CD8-positive, alpha-beta memory T cell (primary cell): Measurements from ENCODE around the gene PHF21B. TPM values are rescaled to one million over a fixed set of nuclear protein-coding genes. Genes with fewer than 3 reads are reported as not detected.
"Not testable (repeated sequence)": the region's sequence is repeated elsewhere in the genome, so short reads cannot be mapped to it uniquely, and the experiment has no call there.

Experiments
- CTCF ChIA-PET: fragments of 350-600 bp; sonication (Branson Sonifier 250); formaldehyde crosslinking; loops from one replicate; lab custom pipeline; 2021; ENCODE audit warnings: antibody characterized with exemption; lab: Charles Lee
- POLR2A ChIA-PET: fragments of 350-600 bp; sonication (Branson Sonifier 250); formaldehyde crosslinking; loops from one replicate; lab custom pipeline; 2021; ENCODE audit warnings: antibody characterized with exemption; lab: Charles Lee
- DNase-seq, 5 donors: peaks; one replicate each; pipeline versions ENCODE4 v3.0.0 to v3.0.0-alpha.2; 2020 to 2022; ENCODE audit warnings: mixed read lengths in 1 of 5
- H3K27ac ChIP-seq: one replicate; pipeline ENCODE4 v1.7.0; 2013; ENCODE audit warnings: low read depth, mild to moderate bottlenecking, low read length, moderate library complexity
- H3K27me3 ChIP-seq: 2 replicates; pipeline ENCODE4 v1.7.0; 2013; ENCODE audit warnings: low read length, mild to moderate bottlenecking; ENCODE audit not compliant: insufficient read depth, poor library complexity, severe bottlenecking
- H3K36me3 ChIP-seq: 2 replicates; pipeline ENCODE4 v1.7.0; 2013; ENCODE audit warnings: mild to moderate bottlenecking, low read length, moderate library complexity; ENCODE audit not compliant: insufficient read depth
- H3K4me1 ChIP-seq: 2 replicates; pipeline ENCODE4 v1.7.0; 2013; ENCODE audit warnings: mild to moderate bottlenecking, low read length, moderate library complexity; ENCODE audit not compliant: insufficient read depth
- H3K4me3 ChIP-seq: 2 replicates; pipeline ENCODE4 v1.7.0; 2013; ENCODE audit warnings: mild to moderate bottlenecking, low read length
- H3K9me3 ChIP-seq: 2 replicates; pipeline ENCODE4 v1.7.0; 2013; ENCODE audit warnings: mild to moderate bottlenecking, low read length
- H3K27ac Mint-ChIP-seq, 8 donors: one replicate each; pipeline ENCODE4 v1.8.0; 2020 to 2021; ENCODE audit warnings: mixed read lengths in 8 of 8, mild to moderate bottlenecking in 6 of 8, inconsistent platforms in 3 of 8, moderate library complexity in 3 of 8
- H3K27me3 Mint-ChIP-seq, 2 donors: one replicate each; pipeline ENCODE4 v1.8.0; 2020 to 2021; ENCODE audit warnings: mixed read lengths in 2 of 2, mild to moderate bottlenecking in 1 of 2, moderate library complexity in 1 of 2
- H3K36me3 Mint-ChIP-seq, 3 donors: one replicate each; pipeline ENCODE4 v1.8.0; 2020 to 2021; ENCODE audit warnings: mixed read lengths in 3 of 3, inconsistent platforms in 1 of 3, mild to moderate bottlenecking in 1 of 3
- H3K4me1 Mint-ChIP-seq, 3 donors: one replicate each; pipeline ENCODE4 v1.8.0; 2020 to 2021; ENCODE audit warnings: mixed read lengths in 3 of 3, inconsistent platforms in 1 of 3, mild to moderate bottlenecking in 1 of 3
- H3K4me3 Mint-ChIP-seq, 7 donors: one replicate each; pipeline ENCODE4 v1.8.0; 2020 to 2021; ENCODE audit warnings: mixed read lengths in 7 of 7, mild to moderate bottlenecking in 6 of 7, moderate library complexity in 4 of 7, inconsistent platforms in 2 of 7
- H3K9me3 Mint-ChIP-seq, 5 donors: one replicate each; pipeline ENCODE4 v1.8.0; 2020 to 2022; ENCODE audit warnings: mixed read lengths in 5 of 5, mild to moderate bottlenecking in 3 of 5, moderate library complexity in 2 of 5, inconsistent platforms in 1 of 5
- polyA plus RNA-seq: library from polyadenylated mRNA; unstranded; fragments of 300-500 nt; fragmentation: Illumina TruSeq; gene quantifications from one replicate; pipeline ENCODE4 v1.2.3, GENCODE V29; 2021
- total RNA-seq, 2 experiments: library from RNA; stranded (reverse); gene quantifications; one replicate each; pipeline ENCODE4 v1.2.3, GENCODE V29; 2021

PHF21B gene
- total and polyA plus RNA-seq, 3 experiments from 2014 or later = not detected

DNA sequence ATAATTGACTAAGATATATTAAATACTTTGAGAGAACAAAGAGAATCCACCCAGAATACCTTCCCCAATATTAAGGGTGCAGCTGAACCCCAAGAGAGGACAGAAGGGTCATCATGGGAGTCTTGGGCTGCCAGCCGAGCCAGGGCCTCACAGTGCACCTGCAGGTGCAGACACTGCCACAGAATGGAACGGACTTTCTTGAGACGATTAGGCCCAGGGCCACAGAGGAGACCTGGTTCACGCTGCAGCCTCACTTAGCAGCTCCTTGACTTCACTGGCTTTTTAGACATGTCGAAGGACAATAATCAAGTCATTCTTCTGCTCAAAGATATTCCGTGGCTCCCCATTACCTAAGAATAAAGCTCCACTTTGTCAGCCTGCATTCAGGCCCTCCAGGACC is 100.6 kb downstream of the PHF21B start:
- Mint-ChIP-seq H3K36me3 (peaks cover 0 to 7% (median 0%) of the 10 kb centered on the region in 3 donors), H3K9me3 (peaks cover 5 to 16% (median 11%) of the 10 kb centered on the region in 5 donors), H3K27me3 (peaks cover 22 to 52% of the 10 kb centered on the region in 2 donors), H3K4me1 (no peaks in the 10 kb centered on the region), H3K27ac (no peak overlapping the region), H3K4me3 (no peak overlapping the region)
- Histone ChIP-seq H3K4me3 (no peak overlapping the region), H3K4me1 (no peaks in the 10 kb centered on the region), H3K27me3 (no peaks in the 10 kb centered on the region), H3K27ac (no peak overlapping the region), H3K36me3 (no peaks in the 10 kb centered on the region), H3K9me3 (no peaks in the 10 kb centered on the region)
- CTCF ChIA-PET = no interaction called here
- POLR2A ChIA-PET = no interaction called here
- DNase-seq = no peak

DNA sequence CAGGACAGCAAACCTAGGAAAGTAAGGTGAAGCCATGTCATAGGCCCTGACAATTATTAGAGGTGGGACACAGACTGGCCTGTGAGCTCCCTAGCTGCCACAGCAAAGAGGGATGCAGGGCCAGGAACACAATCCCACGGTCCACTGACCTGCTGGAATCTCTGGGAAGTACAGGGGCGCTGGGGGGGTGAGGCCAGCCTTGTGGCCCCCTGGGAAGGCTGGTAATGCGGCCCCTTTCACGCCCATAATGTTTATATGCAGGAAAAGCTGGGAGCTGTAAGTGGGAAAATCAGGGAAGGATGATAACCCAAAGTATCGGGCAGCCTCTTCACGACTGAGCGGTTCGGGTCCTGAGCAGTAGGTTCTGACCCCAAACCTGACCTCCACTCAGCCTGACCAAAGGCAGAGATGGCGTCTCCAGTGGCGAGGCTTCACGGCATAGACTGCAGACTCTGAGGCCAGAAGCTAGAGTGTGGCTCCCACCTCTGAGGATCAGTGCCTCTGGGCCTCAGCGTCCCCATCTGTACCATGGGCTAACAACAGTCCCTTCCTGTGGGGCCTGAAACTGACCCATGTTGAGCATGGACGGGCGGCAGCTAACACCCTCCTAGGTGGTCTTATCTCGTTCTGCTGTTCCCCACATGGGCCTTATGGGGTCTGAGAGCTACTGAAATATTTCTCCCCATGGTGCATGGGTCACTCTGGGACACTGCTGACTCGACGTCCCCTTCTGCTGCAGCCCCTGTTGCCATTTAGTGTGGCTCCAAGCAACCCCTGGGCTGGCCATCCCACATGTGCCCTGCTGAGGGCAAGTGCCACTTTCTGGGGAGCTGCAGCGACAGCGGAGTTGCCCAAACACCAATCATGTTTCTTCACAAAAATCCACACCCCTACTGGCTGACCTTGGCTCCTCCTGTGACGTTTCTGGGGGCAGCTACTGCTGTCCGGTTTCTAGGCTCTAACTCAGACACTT is 101.8 kb downstream of the PHF21B start:
- Histone ChIP-seq H3K27ac (no peak overlapping the region), H3K9me3 (no peaks in the 10 kb centered on the region), H3K36me3 (no peaks in the 10 kb centered on the region), H3K27me3 (no peaks in the 10 kb centered on the region), H3K4me1 (no peaks in the 10 kb centered on the region), H3K4me3 (no peak overlapping the region)
- CTCF ChIA-PET = no interaction called here
- H3K4me3 Mint-ChIP-seq = no peak overlapping the region
- POLR2A ChIA-PET = no interaction called here
- H3K27me3 Mint-ChIP-seq = peaks cover 22 to 61% of the 10 kb centered on the region in 2 donors
- no peak for DNase-seq
- H3K4me1 Mint-ChIP-seq = no peaks in the 10 kb centered on the region
- H3K9me3 Mint-ChIP-seq = peaks cover 5 to 17% (median 11%) of the 10 kb centered on the region in 5 donors
- H3K27ac Mint-ChIP-seq = no peak overlapping the region
- H3K36me3 Mint-ChIP-seq = peaks cover 0 to 7% (median 0%) of the 10 kb centered on the region in 3 donors

DNA sequence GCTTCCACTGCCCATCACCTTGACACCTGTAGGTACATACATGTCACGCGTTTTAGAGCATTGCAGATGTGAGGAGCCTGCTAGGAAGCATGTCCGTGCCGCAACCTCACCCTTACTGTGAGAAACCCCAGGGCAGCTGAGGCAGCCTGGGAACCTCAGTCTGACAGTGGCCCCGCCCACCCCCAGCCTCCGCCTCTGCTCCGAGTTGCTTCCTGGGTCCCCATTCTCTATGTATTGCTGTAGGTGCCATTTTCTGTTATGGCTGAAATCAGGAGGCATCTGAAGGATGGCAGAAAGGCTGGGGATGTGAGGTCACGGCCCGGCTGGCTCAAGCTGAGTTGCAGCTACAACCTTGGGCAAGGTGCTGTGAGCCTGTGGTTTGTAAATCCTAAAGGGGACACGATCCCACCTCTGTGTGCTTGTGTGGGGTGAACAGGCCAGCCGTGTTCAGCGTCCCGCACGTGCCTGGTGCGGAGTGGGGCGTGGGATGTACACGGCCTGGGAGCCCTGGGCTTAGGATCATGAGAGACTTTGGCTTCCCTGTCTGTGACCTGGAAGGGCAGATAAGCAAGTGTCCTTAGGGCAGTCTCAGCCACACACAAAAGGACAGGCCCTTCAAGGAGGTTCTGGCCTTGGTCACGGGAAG is 102.7 kb downstream of the PHF21B start:
- ChIA-PET POLR2A (no interaction called here), CTCF (no interaction called here)
- no peak for DNase-seq
- peaks cover 0 to 2% (median 0%) of the 10 kb centered on the region in 3 donors for H3K36me3 Mint-ChIP-seq
- peaks cover 10 to 19% (median 18%) of the 10 kb centered on the region in 5 donors for H3K9me3 Mint-ChIP-seq
- no peak overlapping the region for H3K4me3 ChIP-seq
- H3K27ac Mint-ChIP-seq = no peak overlapping the region
- no peak overlapping the region for H3K4me3 Mint-ChIP-seq
- H3K9me3 ChIP-seq = no peaks in the 10 kb centered on the region
- no peaks in the 10 kb centered on the region for H3K27me3 ChIP-seq
- no peaks in the 10 kb centered on the region for H3K4me1 ChIP-seq
- no peaks in the 10 kb centered on the region for H3K4me1 Mint-ChIP-seq
- H3K27ac ChIP-seq = no peak overlapping the region
- no peaks in the 10 kb centered on the region for H3K36me3 ChIP-seq
- peaks cover 22 to 64% of the 10 kb centered on the region in 2 donors for H3K27me3 Mint-ChIP-seq

DNA sequence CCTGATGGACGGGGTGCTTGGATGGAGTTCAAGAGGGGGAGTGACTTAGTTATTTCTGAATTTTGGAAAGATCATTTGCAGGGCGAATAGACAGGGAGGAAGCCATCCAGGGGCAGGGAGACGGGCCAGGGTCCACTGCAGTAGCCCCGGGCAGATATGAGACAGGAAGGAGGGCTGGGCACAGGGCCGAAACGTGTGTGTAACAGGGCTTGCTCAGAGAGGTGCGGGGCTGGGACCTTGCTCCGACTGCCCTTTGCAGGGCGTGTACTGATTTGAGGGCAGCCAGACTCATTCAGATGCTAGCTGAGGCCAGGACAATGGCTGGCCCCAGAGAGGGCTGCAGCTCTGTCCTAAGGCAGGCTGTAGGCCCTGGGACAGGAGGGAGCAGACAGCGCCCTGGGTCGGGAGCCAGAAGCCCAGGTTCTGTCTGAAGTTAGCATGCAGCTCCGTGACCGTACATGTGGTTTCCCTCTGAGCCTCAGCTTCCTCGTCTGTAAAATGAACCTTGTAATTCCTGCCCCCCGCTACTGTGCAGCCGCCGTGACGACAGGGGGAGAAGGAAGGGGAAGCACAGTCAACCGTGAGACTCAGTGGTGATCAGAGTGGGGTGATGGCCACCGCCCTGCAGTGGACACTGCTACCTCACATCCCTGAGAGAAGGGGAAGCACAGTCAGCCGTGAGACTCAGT is 103.4 kb downstream of the PHF21B start:
- Histone ChIP-seq H3K4me1 (no peaks in the 10 kb centered on the region), H3K27me3 (no peaks in the 10 kb centered on the region), H3K4me3 (no peak overlapping the region), H3K9me3 (peaks cover 2% of the 10 kb centered on the region), H3K36me3 (no peaks in the 10 kb centered on the region), H3K27ac (no peak overlapping the region)
- Mint-ChIP-seq H3K27me3 (peaks cover 20 to 61% of the 10 kb centered on the region in 2 donors), H3K36me3 (no peaks in the 10 kb centered on the region), H3K27ac (peak overlapping the region in 1 of 8 donors; percentile 21), H3K4me1 (no peaks in the 10 kb centered on the region), H3K9me3 (peaks cover 16 to 24% (median 21%) of the 10 kb centered on the region in 5 donors), H3K4me3 (no peak overlapping the region)
- DNase-seq = no peak
- CTCF ChIA-PET = no interaction called here
- POLR2A ChIA-PET = no interaction called here

DNA sequence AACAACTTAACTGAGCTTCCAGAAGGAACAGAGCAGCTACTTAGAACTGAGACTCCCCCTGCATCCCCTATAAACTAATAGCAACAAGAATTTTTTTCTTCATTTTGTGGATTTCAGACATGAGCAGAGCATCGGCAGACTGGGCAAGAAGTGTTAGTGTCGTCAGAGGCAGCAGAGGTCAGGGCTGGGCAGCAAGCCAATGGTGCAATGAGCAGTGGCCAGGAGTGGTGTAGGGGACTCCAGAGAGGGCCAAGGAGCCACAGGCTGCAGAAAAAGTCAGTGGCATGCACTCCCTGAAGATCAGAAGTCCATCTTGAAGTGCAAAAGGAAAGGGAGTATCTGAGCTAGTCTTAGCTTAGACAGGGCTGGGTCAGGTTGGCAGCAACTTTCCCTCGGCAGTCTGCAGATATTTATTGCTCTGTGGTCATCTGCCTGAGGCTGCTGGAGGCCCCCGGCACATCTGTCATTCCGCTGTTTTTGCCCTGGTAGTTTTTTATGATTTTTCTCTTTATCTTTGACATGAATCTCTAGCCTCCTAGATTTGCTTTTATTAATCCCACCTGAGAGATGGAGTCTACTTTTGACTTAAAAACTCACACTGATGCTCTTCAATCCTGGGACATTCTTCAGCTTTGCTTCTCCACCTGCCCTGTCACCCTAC is 105.2 kb downstream of the PHF21B start:
- H3K9me3 ChIP-seq, H3K4me1 Mint-ChIP-seq, DNase-seq, H3K4me1 ChIP-seq, H3K4me3 Mint-ChIP-seq, CTCF ChIA-PET, H3K36me3 ChIP-seq, H3K27me3 ChIP-seq, POLR2A ChIA-PET, H3K27ac Mint-ChIP-seq, H3K36me3 Mint-ChIP-seq, H3K27ac ChIP-seq, H3K4me3 ChIP-seq: not testable (repeated sequence)
- peaks cover 14 to 23% (median 20%) of the 10 kb centered on the region in 5 donors for H3K9me3 Mint-ChIP-seq
- H3K27me3 Mint-ChIP-seq = peaks cover 15 to 53% of the 10 kb centered on the region in 2 donors

DNA sequence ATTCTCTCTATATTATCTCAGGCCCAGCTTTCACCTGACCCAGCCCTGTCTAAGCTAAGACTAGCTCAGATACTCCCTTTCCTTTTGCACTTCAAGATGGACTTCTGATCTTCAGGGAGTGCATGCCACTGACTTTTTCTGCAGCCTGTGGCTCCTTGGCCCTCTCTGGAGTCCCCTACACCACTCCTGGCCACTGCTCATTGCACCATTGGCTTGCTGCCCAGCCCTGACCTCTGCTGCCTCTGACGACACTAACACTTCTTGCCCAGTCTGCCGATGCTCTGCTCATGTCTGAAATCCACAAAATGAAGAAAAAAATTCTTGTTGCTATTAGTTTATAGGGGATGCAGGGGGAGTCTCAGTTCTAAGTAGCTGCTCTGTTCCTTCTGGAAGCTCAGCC is 106.6 kb downstream of the PHF21B start:
- H3K27me3 ChIP-seq, H3K9me3 ChIP-seq, H3K36me3 Mint-ChIP-seq, H3K27ac ChIP-seq, H3K4me1 ChIP-seq, POLR2A ChIA-PET, H3K4me3 ChIP-seq, CTCF ChIA-PET, H3K4me1 Mint-ChIP-seq, H3K36me3 ChIP-seq, DNase-seq, H3K4me3 Mint-ChIP-seq: not testable (repeated sequence)
- Mint-ChIP-seq H3K9me3 (peaks cover 14 to 23% (median 19%) of the 10 kb centered on the region in 5 donors), H3K27me3 (peaks cover 15 to 48% of the 10 kb centered on the region in 2 donors), H3K27ac (peak overlapping the region in 1 of 8 donors; percentile 66)

DNA sequence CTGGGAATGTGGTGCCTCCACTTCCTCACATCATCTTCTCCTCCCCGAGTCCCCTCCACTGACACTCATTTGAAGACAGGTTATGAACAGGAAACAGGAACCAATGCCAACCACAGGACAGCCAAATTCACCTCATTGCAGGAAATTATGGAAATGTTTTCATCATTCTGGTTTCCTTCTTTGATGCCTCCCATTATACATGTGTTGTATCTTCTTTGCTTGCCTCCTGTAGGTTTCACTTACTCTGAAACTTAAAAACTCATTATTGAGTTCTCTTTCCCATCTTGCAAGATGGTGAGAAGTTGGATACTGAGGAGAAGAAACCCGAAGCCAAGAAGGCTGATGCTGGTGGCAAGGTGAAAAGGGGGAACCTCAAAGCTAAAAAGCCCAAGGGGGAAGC is 108.5 kb downstream of the PHF21B start:
- Mint-ChIP-seq H3K4me1 (no peaks in the 10 kb centered on the region), H3K4me3 (no peak overlapping the region), H3K36me3 (no peaks in the 10 kb centered on the region), H3K27me3 (peaks cover 17 to 36% of the 10 kb centered on the region in 2 donors), H3K27ac (no peak overlapping the region), H3K9me3 (peaks cover 14 to 23% (median 19%) of the 10 kb centered on the region in 5 donors)
- Histone ChIP-seq H3K9me3 (peaks cover 9% of the 10 kb centered on the region), H3K4me3 (no peak overlapping the region), H3K27ac (no peak overlapping the region), H3K27me3 (no peaks in the 10 kb centered on the region), H3K4me1 (no peaks in the 10 kb centered on the region), H3K36me3 (no peaks in the 10 kb centered on the region)
- DNase-seq = no peak
- ChIA-PET CTCF (no interaction called here), POLR2A (no interaction called here)
